ENCODE results near the gene ZNF862. TPM values are rescaled to one million over a fixed set of nuclear protein-coding genes. Genes with fewer than 3 reads are reported as not detected.

ZNF862 gene
- total RNA-seq, 1 experiment from 2014 or later: 1.9 TPM

GRCh38 chr7:149869867-149870266 lies 31.7 kb downstream of the ZNF862 start:
- Histone ChIP-seq H2BK12ac (ENCODE audit: insufficient read length, low read depth, low read length) (no peak overlapping the region), H3K9ac (ENCODE audit: extremely low read depth, insufficient read length, low read length) (no peak overlapping the region), H3K27ac (ENCODE audit: insufficient read length, low read depth, low read length) (no peak overlapping the region), H3K79me2 (ENCODE audit: insufficient read depth, low read length) (no peaks in the 10 kb centered on the region), H3K4me2 (ENCODE audit: insufficient read depth, insufficient read length, low read length) (no peak overlapping the region), H3K23ac (ENCODE audit: insufficient read length, low read depth, low read length) (no peak overlapping the region), H2BK15ac (ENCODE audit: low read depth, low read length) (no peak overlapping the region), H4K20me1 (ENCODE audit: control insufficient read depth, insufficient read depth, insufficient read length) (no peaks in the 10 kb centered on the region), H2BK5ac (ENCODE audit: insufficient read length, low read length) (no peak overlapping the region), H3K79me1 (ENCODE audit: insufficient read depth, low read depth, low read length, poor library complexity, severe bottlenecking) (no peaks in the 10 kb centered on the region), H3K56ac (ENCODE audit: insufficient read length, low read depth, low read length) (no peak overlapping the region), H3T11ph (ENCODE audit: low read length) (no peak overlapping the region), H3K27me3 (ENCODE audit: insufficient read depth, low read length) (no peaks in the 10 kb centered on the region; the same call in 1 of the 2 replicates), H2BK20ac (ENCODE audit: low read depth, low read length, poor library complexity, severe bottlenecking) (no peak overlapping the region), H3K9me3 (ENCODE audit: control insufficient read depth, low read depth, low read length) (no peaks in the 10 kb centered on the region), H4K8ac (replicated peaks; ENCODE audit: insufficient read length, low read depth, low read length) (no peak overlapping the region), H3K4ac (ENCODE audit: low read depth, low read length) (no peak overlapping the region), H4K5ac (ENCODE audit: insufficient read length, low read depth, low read length) (no peak overlapping the region), H2AK5ac (ENCODE audit: insufficient read length, low read length) (no peak overlapping the region), H3K14ac (ENCODE audit: insufficient read depth, low read length) (no peak overlapping the region), H3K4me1 (ENCODE audit: insufficient read depth, low read length) (no peaks in the 10 kb centered on the region; the same call in 1 of the 2 replicates), H4K91ac (ENCODE audit: insufficient read length, low read depth, low read length) (no peak overlapping the region), H3K23me2 (ENCODE audit: insufficient read length, low read depth, low read length, poor library complexity, severe bottlenecking) (peaks cover 11% of the 10 kb centered on the region), H2AFZ (ENCODE audit: low read length) (no peak overlapping the region), H2BK120ac (ENCODE audit: low read depth, low read length, poor library complexity, severe bottlenecking) (no peak overlapping the region), H3K18ac (ENCODE audit: insufficient read length, low read depth, low read length) (no peak overlapping the region)
- Mint-ChIP-seq H3K27me3 (ENCODE audit: low read depth) (peaks cover 29% of the 10 kb centered on the region), H3K27ac (no peak overlapping the region; a peak in 1 of 7 replicates), H3K4me3 (no peak overlapping the region), H3K36me3 (ENCODE audit: insufficient read depth in 1 of 3, low read depth in 3 of 3) (no peaks in the 10 kb centered on the region), H3K4me1 (peaks cover 7 to 11% of the 10 kb centered on the region in 2 experiments), H3K9me3 (no peaks in the 10 kb centered on the region)
- WGBS (ENCODE audit: extremely low coverage, insufficient read length, low lambda C conversion rate): no CpG with 5 or more reads among the region's 6 CpGs
- no peak for TF ChIP-seq CTCF (conservative IDR thresholded peaks at IDR 0.05)
- DNase-seq: peak; percentile 4

Data from H9 (cell line).